ENCODE measurements around the gene P2RX5.

P2RX5 gene

DNA sequence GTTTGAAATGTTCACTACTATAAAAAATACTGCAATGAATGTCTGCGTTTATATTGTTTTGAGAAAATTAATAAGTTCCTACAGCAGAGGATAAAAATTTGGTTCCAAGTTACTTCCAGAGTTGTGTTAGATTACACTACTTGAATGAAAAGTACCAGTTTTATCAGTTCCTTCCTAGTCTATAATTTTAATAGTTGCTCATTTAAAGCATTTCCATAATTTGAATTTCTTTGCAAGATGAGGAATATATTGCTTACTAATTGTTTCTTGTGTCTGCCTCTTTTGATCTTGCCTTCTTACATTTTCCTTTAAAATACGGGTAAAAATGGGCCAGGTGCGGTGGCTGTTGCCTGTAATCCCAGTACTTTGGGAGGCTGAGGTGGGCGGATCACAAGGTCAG, 23.4 kb downstream of the P2RX5 start:
- H3K4me3 ChIP-seq (ENCODE audit: low read depth, low read length) = no peak overlapping the region
- no peak for DNase-seq (ENCODE audit: low read depth)
- TF ChIP-seq, protein P1, sequence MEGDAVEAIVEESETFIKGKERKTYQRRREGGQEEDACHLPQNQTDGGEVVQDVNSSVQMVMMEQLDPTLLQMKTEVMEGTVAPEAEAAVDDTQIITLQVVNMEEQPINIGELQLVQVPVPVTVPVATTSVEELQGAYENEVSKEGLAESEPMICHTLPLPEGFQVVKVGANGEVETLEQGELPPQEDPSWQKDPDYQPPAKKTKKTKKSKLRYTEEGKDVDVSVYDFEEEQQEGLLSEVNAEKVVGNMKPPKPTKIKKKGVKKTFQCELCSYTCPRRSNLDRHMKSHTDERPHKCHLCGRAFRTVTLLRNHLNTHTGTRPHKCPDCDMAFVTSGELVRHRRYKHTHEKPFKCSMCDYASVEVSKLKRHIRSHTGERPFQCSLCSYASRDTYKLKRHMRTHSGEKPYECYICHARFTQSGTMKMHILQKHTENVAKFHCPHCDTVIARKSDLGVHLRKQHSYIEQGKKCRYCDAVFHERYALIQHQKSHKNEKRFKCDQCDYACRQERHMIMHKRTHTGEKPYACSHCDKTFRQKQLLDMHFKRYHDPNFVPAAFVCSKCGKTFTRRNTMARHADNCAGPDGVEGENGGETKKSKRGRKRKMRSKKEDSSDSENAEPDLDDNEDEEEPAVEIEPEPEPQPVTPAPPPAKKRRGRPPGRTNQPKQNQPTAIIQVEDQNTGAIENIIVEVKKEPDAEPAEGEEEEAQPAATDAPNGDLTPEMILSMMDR (IDR thresholded peaks at IDR 0.05; ENCODE audit: insufficient read depth, low read depth, low read length, missing control alignments) = no peak

DNA sequence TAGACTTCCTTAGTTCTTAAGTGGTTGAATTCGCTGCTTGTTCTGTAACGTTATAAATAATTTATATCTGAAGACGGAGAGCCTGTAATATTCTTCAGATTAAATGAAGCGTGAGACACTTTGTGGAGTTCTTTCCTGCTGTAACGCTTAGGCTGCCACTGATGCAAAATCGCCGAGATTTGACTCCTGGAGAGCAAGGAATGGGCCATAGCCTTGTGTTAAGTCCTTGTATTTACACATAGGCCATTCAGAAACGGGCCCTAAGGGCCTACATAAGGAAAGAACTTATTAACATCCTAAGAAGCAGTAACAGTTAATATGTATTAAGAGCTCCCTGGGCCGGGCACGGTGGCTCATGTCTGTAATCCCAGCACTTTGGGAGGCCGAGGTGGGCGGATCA, 26.4 kb downstream of the P2RX5 start:
- TF ChIP-seq, protein P1 (IDR thresholded peaks at IDR 0.05; ENCODE audit: insufficient read depth, low read depth, low read length, missing control alignments) = no peak
- DNase-seq (ENCODE audit: low read depth) = no peak
- peak overlapping the region; percentile 99 for H3K4me3 ChIP-seq (ENCODE audit: low read depth, low read length)

DNA sequence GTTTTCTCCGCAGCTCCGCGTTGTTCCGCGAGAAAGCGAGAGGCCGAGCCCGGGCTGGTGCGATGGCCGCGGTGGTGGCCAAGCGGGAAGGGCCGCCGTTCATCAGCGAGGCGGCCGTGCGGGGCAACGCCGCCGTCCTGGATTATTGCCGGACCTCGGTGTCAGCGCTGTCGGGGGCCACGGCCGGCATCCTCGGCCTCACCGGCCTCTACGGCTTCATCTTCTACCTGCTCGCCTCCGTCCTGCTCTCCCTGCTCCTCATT, 26.9 kb downstream of the P2RX5 start:
- no peak for DNase-seq (ENCODE audit: low read depth)
- H3K4me3 ChIP-seq (ENCODE audit: low read depth, low read length) = peak overlapping the region; percentile 99
- TF ChIP-seq, protein P1 (IDR thresholded peaks at IDR 0.05; ENCODE audit: insufficient read depth, low read depth, low read length, missing control alignments) = no peak

DNA sequence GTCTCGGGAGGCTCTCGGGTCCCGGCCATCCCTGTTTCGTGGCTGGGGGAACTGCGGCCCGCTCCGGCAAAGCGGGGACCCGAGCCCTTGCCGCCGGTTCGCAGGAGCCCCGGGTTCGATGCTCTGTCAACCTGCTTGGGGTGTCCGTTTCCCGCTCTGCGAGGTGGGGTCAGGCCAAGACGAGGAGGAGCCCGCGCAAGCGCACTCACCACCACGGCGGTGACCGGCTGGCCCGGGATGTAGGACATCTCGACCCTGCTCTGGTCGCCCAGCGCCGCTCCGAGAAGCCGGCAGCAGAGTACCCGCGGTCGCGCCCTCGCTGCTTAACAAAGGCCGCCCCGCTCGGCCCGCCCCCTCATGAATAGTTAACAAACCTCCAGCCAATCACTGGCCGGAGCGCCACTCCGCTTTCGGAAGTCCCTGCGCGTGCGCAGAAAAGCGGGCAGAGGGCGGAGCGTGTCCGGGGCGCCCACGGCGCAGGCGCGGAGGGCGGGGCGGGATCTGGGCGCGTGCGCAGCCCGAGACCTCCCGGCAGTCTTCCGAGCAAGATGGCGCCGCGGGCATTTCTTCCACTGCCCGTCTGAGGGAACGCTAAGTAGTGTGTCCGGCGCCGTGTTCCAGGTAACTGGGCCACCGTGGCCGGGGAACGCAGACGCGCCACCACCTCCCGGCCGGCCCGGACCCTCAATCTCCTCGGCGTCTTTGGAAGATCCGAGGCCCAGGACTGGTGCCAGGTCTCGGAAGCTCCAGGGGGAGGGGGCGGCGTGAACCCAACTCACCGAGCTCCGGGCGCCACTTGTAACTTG, 27.5 kb downstream of the P2RX5 start, which contains the start of the genes EMC6 and TAX1BP3:
Gene EMC6, plus strand, starts transcription at position 534 of the 806 bp plus-strand sequence. CDS start 335 bp downstream, outside the sequence.
Gene TAX1BP3, minus strand, starts transcription at position 300 of the 806 bp plus-strand sequence. Its CDS starts 52 bp downstream, at position 248.
- peak; percentile 98 for DNase-seq (ENCODE audit: low read depth)
- H3K4me3 ChIP-seq (ENCODE audit: low read depth, low read length) = peak within 1 kb of the TSS; percentile 99
- TF ChIP-seq, protein P1 (IDR thresholded peaks at IDR 0.05; ENCODE audit: insufficient read depth, low read depth, low read length, missing control alignments) = no peak

DNA sequence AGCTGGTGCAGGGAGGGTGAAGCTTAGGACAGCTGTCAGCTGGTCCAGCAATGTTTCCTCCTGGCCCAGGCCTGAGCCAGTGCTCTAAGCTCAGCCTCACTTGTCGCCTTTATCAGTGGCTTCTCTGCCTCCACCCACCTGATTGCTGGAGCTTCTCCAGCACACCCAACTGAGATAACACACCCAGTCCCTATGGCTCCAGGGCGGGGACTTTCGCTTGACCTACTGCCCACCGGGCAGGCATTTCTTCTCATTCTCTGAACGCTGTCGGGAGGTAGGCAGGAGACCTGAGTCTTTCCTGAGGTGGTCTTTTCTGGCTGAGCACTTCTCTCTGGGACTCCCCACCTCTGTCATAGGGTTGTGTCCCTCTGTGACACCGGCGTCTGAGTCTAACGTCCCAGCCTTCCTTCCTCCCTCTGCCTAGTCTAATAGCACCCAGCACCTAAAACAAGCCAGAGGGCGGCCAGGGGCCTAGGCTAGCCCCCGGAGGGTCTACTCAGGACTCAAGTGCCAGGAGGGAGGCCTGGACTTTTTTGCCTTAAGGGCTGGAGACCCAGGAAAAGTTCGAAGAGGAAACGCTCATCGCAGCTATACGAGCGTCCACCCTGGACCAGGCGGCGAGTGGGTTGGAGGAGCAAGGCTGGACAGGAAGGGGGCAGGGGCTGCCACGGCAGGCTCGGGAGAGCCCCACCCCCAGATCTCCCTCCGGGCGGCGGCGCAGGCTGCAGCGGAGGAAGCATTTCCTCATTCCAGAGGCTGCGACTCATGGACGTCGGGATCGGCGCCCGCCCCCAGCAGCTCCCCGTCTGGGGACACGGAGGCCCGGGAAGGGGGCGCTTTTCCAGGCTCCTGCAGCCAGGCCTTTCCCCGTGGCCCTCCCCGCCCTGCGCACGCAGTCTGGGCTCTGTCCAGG, 28.3 kb downstream of the P2RX5 start:
- TF ChIP-seq, protein P1 (IDR thresholded peaks at IDR 0.05; ENCODE audit: insufficient read depth, low read depth, low read length, missing control alignments) = no peak
- H3K4me3 ChIP-seq (ENCODE audit: low read depth, low read length) = peak overlapping the region; percentile 91
- peak; percentile 21 for DNase-seq (ENCODE audit: low read depth)

DNA sequence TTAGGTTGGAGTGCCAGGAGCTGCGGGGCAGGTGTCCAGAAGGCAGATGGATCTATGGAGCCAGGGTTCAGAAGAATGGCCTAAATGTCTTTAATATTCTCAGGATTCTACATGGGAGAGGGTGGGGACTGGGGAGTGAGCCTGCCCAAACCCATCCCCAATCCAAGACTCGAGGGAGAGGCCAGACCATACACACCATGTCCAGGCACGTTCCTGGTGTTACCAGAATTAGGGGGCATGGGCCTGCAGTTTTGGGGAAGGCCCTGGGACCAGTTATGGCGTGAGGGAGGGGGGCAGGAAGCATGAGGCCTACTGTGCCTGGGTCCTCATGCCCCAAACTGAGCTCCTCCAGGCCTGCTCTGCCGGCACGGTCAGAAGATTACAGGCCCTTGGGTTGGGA, 29.4 kb downstream of the P2RX5 start:
- DNase-seq (ENCODE audit: low read depth) = no peak
- TF ChIP-seq, protein P1 (IDR thresholded peaks at IDR 0.05; ENCODE audit: insufficient read depth, low read depth, low read length, missing control alignments) = no peak
- no peak overlapping the region for H3K4me3 ChIP-seq (ENCODE audit: low read depth, low read length)

Measured in GM12865 (cell line).